ENCODE results near the gene ZNF185. TPM values are rescaled to one million over a fixed set of nuclear protein-coding genes. Genes with fewer than 3 reads are reported as not detected.

Gene ZNF185
- total and polyA plus RNA-seq, 3 experiments from 2014 or later, result 0.82 to 2.3 (median 0.96) TPM

- no peaks in the 10 kb centered on the region for H3K27me3 ChIP-seq (ENCODE audit: insufficient read depth, low read length, poor library complexity, severe bottlenecking)
- Mint-ChIP-seq H3K27ac (peak overlapping the region; percentile 64 to 88 (median 84)), H3K4me3 (peak overlapping the region; percentile 76 to 89 (median 85)), H3K27me3 (peaks cover 0 to 4% of the 10 kb centered on the region in 2 donors), H3K4me1 (peaks cover 6 to 9% (median 9%) of the 10 kb centered on the region in 3 donors), H3K9me3 (no peaks in the 10 kb centered on the region), H3K36me3 (peaks cover 0 to 4% (median 0%) of the 10 kb centered on the region in 3 donors)
- H3K4me1 ChIP-seq (ENCODE audit: insufficient read depth, low read length), result peaks cover 8% of the 10 kb centered on the region
- POLR2A ChIA-PET, result interaction anchor here (0.7 to 1.2 kb wide), 6 partner anchors 17 to 1003 kb away, joined by 3 to 7 read pairs (median 5); partner anchors contain the start of genes RENBP and ZNF275
- CTCF ChIA-PET, result interaction anchor here (0.7 to 2.4 kb wide), 19 partner anchors 11 to 725 kb away, joined by 3 to 19 read pairs (median 4); partner anchors contain the start of gene HAUS7
- peak overlapping the region; percentile 9 for H3K27ac ChIP-seq (ENCODE audit: low read depth, low read length)
- peak overlapping the region; percentile 59 for H3K4me3 ChIP-seq (ENCODE audit: low read length)
- H3K9me3 ChIP-seq (ENCODE audit: low read length), result no peaks in the 10 kb centered on the region
- no peaks in the 10 kb centered on the region for H3K36me3 ChIP-seq (ENCODE audit: insufficient read depth, low read length)
- DNase-seq, result peak; percentile 82 to 93 (median 89)
Measured at GRCh38 chrX:152941328-152942076, 43.6 kb downstream of the ZNF185 start.

DNA sequence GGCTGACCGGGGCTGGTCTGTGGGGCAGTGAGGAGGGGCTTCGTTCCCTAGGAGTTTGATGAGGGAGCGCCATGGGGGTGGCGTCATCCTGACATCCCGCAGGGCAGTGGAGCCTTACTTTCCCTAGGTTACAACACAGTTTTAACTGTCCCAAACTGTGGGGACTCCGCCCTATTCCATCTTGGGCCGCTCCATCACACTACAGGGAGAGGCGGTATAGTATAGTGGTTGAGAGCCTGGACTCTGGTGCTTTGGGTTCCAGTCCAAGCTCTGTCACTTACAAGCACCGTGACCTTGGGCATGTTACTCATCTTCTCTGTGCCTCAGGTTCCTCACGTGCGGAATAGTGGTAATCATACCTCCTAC lies 44.2 kb downstream of the ZNF185 start:
- peak overlapping the region in 3 of 8 donors; percentile 12 to 20 (median 14) for H3K27ac Mint-ChIP-seq
- Histone ChIP-seq H3K4me1 (ENCODE audit: insufficient read depth, low read length) (peaks cover 8% of the 10 kb centered on the region), H3K9me3 (ENCODE audit: low read length) (no peaks in the 10 kb centered on the region), H3K36me3 (ENCODE audit: insufficient read depth, low read length) (no peaks in the 10 kb centered on the region), H3K27me3 (ENCODE audit: insufficient read depth, low read length, poor library complexity, severe bottlenecking) (no peaks in the 10 kb centered on the region), H3K4me3 (ENCODE audit: low read length) (peak overlapping the region; percentile 51), H3K27ac (ENCODE audit: low read depth, low read length) (peak overlapping the region; percentile 9)
- H3K9me3 Mint-ChIP-seq, result no peaks in the 10 kb centered on the region
- H3K4me3 Mint-ChIP-seq, result peak overlapping the region in 5 of 7 donors; percentile 1 to 42 (median 34)
- H3K4me1 Mint-ChIP-seq, result peaks cover 6 to 9% (median 9%) of the 10 kb centered on the region in 3 donors
- ChIA-PET CTCF (interaction anchor here (0.7 to 2.4 kb wide), 19 partner anchors 11 to 725 kb away, joined by 3 to 19 read pairs (median 4); partner anchors contain the start of gene HAUS7), POLR2A (interaction anchor here (0.7 to 1.1 kb wide), 4 partner anchors 16 to 392 kb away, joined by 3 to 7 read pairs (median 4); partner anchors contain the start of gene ZNF275)
- peaks cover 0 to 7% of the 10 kb centered on the region in 2 donors for H3K27me3 Mint-ChIP-seq
- peaks cover 0 to 8% (median 0%) of the 10 kb centered on the region in 3 donors for H3K36me3 Mint-ChIP-seq
- DNase-seq, result no peak

DNA sequence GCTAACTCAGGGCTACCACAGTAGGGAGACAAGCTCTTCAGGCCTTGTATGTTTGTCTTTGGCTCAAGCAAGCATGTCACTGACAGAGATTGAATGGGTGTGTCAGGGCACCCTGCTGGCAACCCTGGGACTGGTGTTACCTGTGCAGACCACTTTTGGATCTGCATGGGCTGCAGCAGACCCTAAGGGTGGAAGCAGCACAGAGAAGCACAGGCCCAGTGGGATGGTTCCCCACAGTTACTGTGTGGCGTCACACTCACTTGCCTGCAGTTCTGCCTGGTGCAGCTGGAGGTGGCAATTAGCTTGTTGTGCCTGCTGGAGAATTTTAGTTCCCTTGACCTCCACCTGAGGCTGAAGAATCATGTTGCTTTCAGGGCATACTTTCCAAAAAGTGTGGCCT lies 46.0 kb downstream of the ZNF185 start:
- Histone ChIP-seq H3K27me3 (ENCODE audit: insufficient read depth, low read length, poor library complexity, severe bottlenecking) (no peaks in the 10 kb centered on the region), H3K36me3 (ENCODE audit: insufficient read depth, low read length) (no peaks in the 10 kb centered on the region), H3K4me1 (ENCODE audit: insufficient read depth, low read length) (peaks cover 8% of the 10 kb centered on the region), H3K4me3 (ENCODE audit: low read length) (no peak overlapping the region), H3K27ac (ENCODE audit: low read depth, low read length) (no peak overlapping the region), H3K9me3 (ENCODE audit: low read length) (no peaks in the 10 kb centered on the region)
- ChIA-PET POLR2A (no interaction called here), CTCF (interaction anchor here (1.0 to 1.4 kb wide), 3 partner anchors 14 to 718 kb away, joined by 3 read pairs; no protein-coding TSS in a partner anchor)
- DNase-seq, result no peak
- peaks cover 6 to 9% (median 9%) of the 10 kb centered on the region in 3 donors for H3K4me1 Mint-ChIP-seq
- H3K27me3 Mint-ChIP-seq, result peaks cover 0 to 10% of the 10 kb centered on the region in 2 donors
- peaks cover 0 to 17% (median 0%) of the 10 kb centered on the region in 3 donors for H3K36me3 Mint-ChIP-seq
- H3K4me3 Mint-ChIP-seq, result no peak overlapping the region
- no peaks in the 10 kb centered on the region for H3K9me3 Mint-ChIP-seq
- H3K27ac Mint-ChIP-seq, result no peak overlapping the region

- H3K9me3 Mint-ChIP-seq, result no peaks in the 10 kb centered on the region
- ChIA-PET POLR2A (no interaction called here), CTCF (interaction anchor here (0.8 kb wide), 1 partner anchor 723 kb away, joined by 3 read pairs; no protein-coding TSS in a partner anchor)
- peaks cover 0 to 22% (median 0%) of the 10 kb centered on the region in 3 donors for H3K36me3 Mint-ChIP-seq
- no peak for DNase-seq
- no peak overlapping the region for H3K4me3 Mint-ChIP-seq
- H3K9me3 ChIP-seq (ENCODE audit: low read length), result no peaks in the 10 kb centered on the region
- no peak overlapping the region for H3K27ac ChIP-seq (ENCODE audit: low read depth, low read length)
- no peaks in the 10 kb centered on the region for H3K27me3 ChIP-seq (ENCODE audit: insufficient read depth, low read length, poor library complexity, severe bottlenecking)
- no peak overlapping the region for H3K27ac Mint-ChIP-seq
- no peak overlapping the region for H3K4me3 ChIP-seq (ENCODE audit: low read length)
- peaks cover 6 to 9% (median 9%) of the 10 kb centered on the region in 3 donors for H3K4me1 Mint-ChIP-seq
- H3K4me1 ChIP-seq (ENCODE audit: insufficient read depth, low read length), result peaks cover 8% of the 10 kb centered on the region
- H3K36me3 ChIP-seq (ENCODE audit: insufficient read depth, low read length), result no peaks in the 10 kb centered on the region
- peaks cover 0 to 10% of the 10 kb centered on the region in 2 donors for H3K27me3 Mint-ChIP-seq
Measured at GRCh38 chrX:152945021-152945979, 47.4 kb downstream of the ZNF185 start.

DNA sequence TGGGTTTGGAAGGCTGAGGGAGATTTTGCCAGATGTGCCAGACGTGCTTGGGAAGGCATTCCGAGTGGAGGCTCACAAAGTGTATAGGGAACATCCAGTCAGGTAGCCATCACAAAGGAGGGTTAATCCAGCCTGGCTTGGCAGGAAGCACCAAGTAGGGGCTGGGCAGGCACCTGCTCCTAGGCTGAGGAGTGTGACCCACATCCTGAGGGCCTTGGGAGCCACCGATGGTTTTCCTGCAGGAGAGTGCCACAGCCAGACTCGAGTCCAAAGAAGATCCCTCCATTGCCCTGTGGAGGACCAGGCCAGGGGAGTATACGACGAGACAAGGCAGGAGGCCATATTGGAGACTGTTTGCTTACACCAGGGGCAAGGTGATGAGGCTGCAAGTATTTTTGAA lies 48.8 kb downstream of the ZNF185 start:
- DNase-seq, result no peak

More for the DNA sequence above, 48.8 kb downstream of the ZNF185 start:
- H3K4me3 Mint-ChIP-seq, result no peak overlapping the region
- H3K27ac Mint-ChIP-seq, result no peak overlapping the region
- peaks cover 0 to 4% (median 3%) of the 10 kb centered on the region in 3 donors for H3K4me1 Mint-ChIP-seq
- Histone ChIP-seq H3K36me3 (ENCODE audit: insufficient read depth, low read length) (no peaks in the 10 kb centered on the region), H3K4me1 (ENCODE audit: insufficient read depth, low read length) (peaks cover 8% of the 10 kb centered on the region), H3K27ac (ENCODE audit: low read depth, low read length) (no peak overlapping the region), H3K27me3 (ENCODE audit: insufficient read depth, low read length, poor library complexity, severe bottlenecking) (no peaks in the 10 kb centered on the region), H3K9me3 (ENCODE audit: low read length) (no peaks in the 10 kb centered on the region), H3K4me3 (ENCODE audit: low read length) (no peak overlapping the region)
- peaks cover 0 to 23% (median 0%) of the 10 kb centered on the region in 3 donors for H3K36me3 Mint-ChIP-seq
- ChIA-PET POLR2A (no interaction called here), CTCF (interaction anchor here (0.8 kb wide), 1 partner anchor 721 kb away, joined by 3 read pairs; no protein-coding TSS in a partner anchor)
- no peaks in the 10 kb centered on the region for H3K9me3 Mint-ChIP-seq
- H3K27me3 Mint-ChIP-seq, result peaks cover 0 to 10% of the 10 kb centered on the region in 2 donors

Other genes starting within 250 kb of the ZNF185 start
- gene MAGEA3, start 199.3 kb upstream of the ZNF185 start, total RNA-seq, result not detected
- gene MAGEA3, start 199.3 kb upstream of the ZNF185 start, polyA plus RNA-seq, result not detected
- not detected for gene CSAG2, start 188.8 kb upstream of the ZNF185 start, total RNA-seq
- not detected for gene CSAG2, start 188.8 kb upstream of the ZNF185 start, polyA plus RNA-seq
- not detected for gene MAGEA2B, start 183.4 kb upstream of the ZNF185 start, total RNA-seq
- gene MAGEA2B, start 183.4 kb upstream of the ZNF185 start, polyA plus RNA-seq, result not detected
- not detected for gene CSAG1, start 164.3 kb upstream of the ZNF185 start, total RNA-seq
- not detected for gene CSAG1, start 164.3 kb upstream of the ZNF185 start, polyA plus RNA-seq
- not detected for gene MAGEA12, start 164.3 kb upstream of the ZNF185 start, total RNA-seq
- gene MAGEA12, start 164.3 kb upstream of the ZNF185 start, polyA plus RNA-seq, result not detected
- not detected for gene MAGEA2, start 144.2 kb upstream of the ZNF185 start, total RNA-seq
- not detected for gene MAGEA2, start 144.2 kb upstream of the ZNF185 start, polyA plus RNA-seq
- not detected for gene CSAG3, start 138.8 kb upstream of the ZNF185 start, total RNA-seq
- not detected for gene CSAG3, start 138.8 kb upstream of the ZNF185 start, polyA plus RNA-seq
- gene MAGEA6, start 128.4 kb upstream of the ZNF185 start, total RNA-seq, result not detected
- gene MAGEA6, start 128.4 kb upstream of the ZNF185 start, polyA plus RNA-seq, result not detected
- 10 to 100 TPM; 12.5 to 15.4 TPM for gene CETN2, start 67.3 kb upstream of the ZNF185 start, total RNA-seq
- 29.0 TPM for gene CETN2, start 67.3 kb upstream of the ZNF185 start, polyA plus RNA-seq
- gene NSDHL, start 67.0 kb upstream of the ZNF185 start, total RNA-seq, result 10 to 100 TPM; 20.3 to 21.8 TPM
- gene NSDHL, start 67.0 kb upstream of the ZNF185 start, polyA plus RNA-seq, result 15.0 TPM
- not detected for gene PNMA5, start 96.0 kb downstream of the ZNF185 start, total RNA-seq
- gene PNMA5, start 96.0 kb downstream of the ZNF185 start, polyA plus RNA-seq, result not detected
- gene PNMA3, start 158.4 kb downstream of the ZNF185 start, total RNA-seq, result 1 to 10 TPM; 1.1 TPM
- 0.30 TPM for gene PNMA3, start 158.4 kb downstream of the ZNF185 start, polyA plus RNA-seq
- gene PNMA6A, start 174.4 kb downstream of the ZNF185 start, total RNA-seq, result 1 to 10 TPM; 1.7 to 1.8 TPM
- gene PNMA6A, start 174.4 kb downstream of the ZNF185 start, polyA plus RNA-seq, result 0.29 TPM

Data from CD8-positive, alpha-beta memory T cell (primary cell).